22Rv1 (cell line): ENCODE measurements around the gene PPP1R16B.

Experiments used
- H3K27ac ChIP-seq: fragments of 450-650 bp; 2 replicates; pipeline ENCODE4 v1.5.1; 2017
- CTCF ChIP-seq: fragments of 450-650 bp; IDR thresholded peaks from 2 replicates; pipeline ENCODE4 v1.5.1; 2017; ENCODE audit warnings: mild to moderate bottlenecking
- ZFX ChIP-seq: fragments of 450-650 bp; IDR thresholded peaks from 2 replicates; pipeline ENCODE4 v1.6.1; 2017; ENCODE audit warnings: antibody characterized with exemption, borderline replicate concordance

Gene PPP1R16B

GRCh38 chr20:38888059-38888831 lies 82.7 kb downstream of the PPP1R16B start:
- no peak overlapping the region for H3K27ac ChIP-seq
- TF ChIP-seq ZFX (no peak), CTCF (no peak)

- TF ChIP-seq CTCF (no peak), ZFX (no peak)
- no peak overlapping the region for H3K27ac ChIP-seq
These were observed 83.6 kb downstream of the PPP1R16B start for GRCh38 chr20:38889050-38889449.

GRCh38 chr20:38889792-38890496 lies 84.4 kb downstream of the PPP1R16B start:
- no peak for TF ChIP-seq ZFX
- no peak for TF ChIP-seq CTCF
- H3K27ac ChIP-seq, result no peak overlapping the region

- H3K27ac ChIP-seq, result no peak overlapping the region
- no peak for TF ChIP-seq CTCF
These were observed 85.0 kb downstream of the PPP1R16B start for GRCh38 chr20:38890497-38890818.

GRCh38 chr20:38892091-38892981 lies 86.8 kb downstream of the PPP1R16B start:
- TF ChIP-seq ZFX (no peak), CTCF (no peak)
- no peak overlapping the region for H3K27ac ChIP-seq

GRCh38 chr20:38893056-38893564 lies 87.6 kb downstream of the PPP1R16B start:
- no peak overlapping the region for H3K27ac ChIP-seq
- TF ChIP-seq ZFX (no peak), CTCF (no peak)
